ENCODE data around the gene NREP.

NREP gene

GRCh38 chr5:111765613-111766571 is 8.9 kb upstream of the NREP start:
- no peak for TF ChIP-seq CTCF (conservative IDR thresholded peaks at IDR 0.05; ENCODE audit: low read depth, low read length)
- DNase-seq (ENCODE audit: low read depth) = no peak
- H3K4me3 ChIP-seq (ENCODE audit: low read depth, low read length) = no peak overlapping the region

GRCh38 chr5:111764019-111764418 is 7.0 kb upstream of the NREP start:
- no peak overlapping the region for H3K4me3 ChIP-seq (ENCODE audit: low read depth, low read length)
- DNase-seq (ENCODE audit: low read depth) = no peak
- no peak for TF ChIP-seq CTCF (conservative IDR thresholded peaks at IDR 0.05; ENCODE audit: low read depth, low read length)

GRCh38 chr5:111762895-111763294 is 5.9 kb upstream of the NREP start:
- peak overlapping the region; percentile 7 for H3K4me3 ChIP-seq (ENCODE audit: low read depth, low read length)
- TF ChIP-seq CTCF (conservative IDR thresholded peaks at IDR 0.05; ENCODE audit: low read depth, low read length) = no peak
- peak; percentile 83 for DNase-seq (ENCODE audit: low read depth)

GRCh38 chr5:111758284-111758628 is 1.3 kb upstream of the NREP start:
- peak overlapping the region; percentile 67 for H3K4me3 ChIP-seq (ENCODE audit: low read depth, low read length)
- TF ChIP-seq CTCF (conservative IDR thresholded peaks at IDR 0.05; ENCODE audit: low read depth, low read length) = no peak
- no peak for DNase-seq (ENCODE audit: low read depth)

- peak; percentile 67 for TF ChIP-seq CTCF (conservative IDR thresholded peaks at IDR 0.05; ENCODE audit: low read depth, low read length)
- H3K4me3 ChIP-seq (ENCODE audit: low read depth, low read length) = peak overlapping the region; percentile 67
- peak; percentile 97 for DNase-seq (ENCODE audit: low read depth)
These were observed 625 bp upstream of the NREP start for GRCh38 chr5:111757355-111758283.

- TF ChIP-seq CTCF (conservative IDR thresholded peaks at IDR 0.05; ENCODE audit: low read depth, low read length) = no peak
- peak overlapping the region; percentile 67 for H3K4me3 ChIP-seq (ENCODE audit: low read depth, low read length)
- peak; percentile 67 for DNase-seq (ENCODE audit: low read depth)
These were observed 1.0 kb downstream of the NREP start for GRCh38 chr5:111755942-111756381.

Data from choroid plexus epithelial cell (primary cell).